ENCODE results near the gene USP34. TPM values are rescaled to one million over a fixed set of nuclear protein-coding genes. Genes with fewer than 3 reads are reported as not detected.

USP34 gene
- total RNA-seq, 1 experiment from 2014 or later = 89.4 TPM

GRCh38 chr2:61421611-61422010 is 49.3 kb downstream of the USP34 start:
- TF ChIP-seq CTCF (IDR thresholded peaks at IDR 0.05; ENCODE audit: unreplicated experiment) = no peak
- Mint-ChIP-seq H3K9me3 (ENCODE audit: low read depth, unreplicated experiment) (no peaks in the 10 kb centered on the region), H3K27me3 (ENCODE audit: unreplicated experiment) (no peaks in the 10 kb centered on the region), H3K27ac (ENCODE audit: unreplicated experiment) (no peak overlapping the region), H3K4me1 (ENCODE audit: low read depth, unreplicated experiment) (peaks cover 12% of the 10 kb centered on the region), H3K36me3 (ENCODE audit: insufficient read depth, unreplicated experiment) (no peaks in the 10 kb centered on the region), H3K4me3 (ENCODE audit: low read depth, unreplicated experiment) (no peak overlapping the region)
- intact Hi-C loops (cut with micrococcal nuclease; ENCODE audit: unreplicated experiment) = loop anchor here (5.0 kb wide), 1 partner anchor 241 kb away; no protein-coding TSS in a partner anchor
- CTCF ChIA-PET = no interaction called here
- BruUV-seq (replicated peaks) = no TSS peak
- no peak for DNase-seq

DNA sequence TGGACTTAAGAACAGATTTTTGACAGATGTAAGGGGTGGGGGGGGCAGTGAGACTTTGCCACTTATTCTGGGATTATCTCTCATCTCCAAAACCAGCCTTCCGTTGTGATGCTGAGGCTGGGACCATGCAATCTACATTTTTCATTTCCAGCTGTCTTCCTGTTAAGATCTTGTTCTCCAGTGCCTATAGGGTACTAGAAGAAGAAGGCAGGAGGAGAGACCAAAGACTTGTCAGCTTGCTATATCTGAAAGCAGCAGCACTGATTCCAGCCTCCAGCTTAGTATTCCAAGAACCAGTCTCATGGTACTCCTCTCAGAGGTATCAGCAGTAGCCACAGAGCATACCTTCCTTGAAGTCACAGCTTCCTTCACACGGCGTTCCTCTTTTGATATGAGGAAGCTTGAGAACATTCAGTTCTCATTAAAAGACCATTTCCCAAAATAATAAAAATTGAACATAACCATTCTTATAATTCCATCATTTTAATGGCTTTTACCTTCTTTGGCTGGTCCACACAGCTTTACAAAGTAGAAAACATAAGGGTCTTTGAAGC is 49.8 kb downstream of the USP34 start:
- no peak overlapping the region for H3K4me3 Mint-ChIP-seq (ENCODE audit: low read depth, unreplicated experiment)
- intact Hi-C loops (cut with micrococcal nuclease; ENCODE audit: unreplicated experiment) = loop anchor here (5.0 kb wide), 1 partner anchor 241 kb away; no protein-coding TSS in a partner anchor
- no peak for DNase-seq
- H3K27me3 Mint-ChIP-seq (ENCODE audit: unreplicated experiment) = no peaks in the 10 kb centered on the region
- H3K4me1 Mint-ChIP-seq (ENCODE audit: low read depth, unreplicated experiment) = peaks cover 12% of the 10 kb centered on the region
- CTCF ChIA-PET = no interaction called here
- BruUV-seq (replicated peaks) = no TSS peak
- H3K36me3 Mint-ChIP-seq (ENCODE audit: insufficient read depth, unreplicated experiment) = no peaks in the 10 kb centered on the region
- H3K9me3 Mint-ChIP-seq (ENCODE audit: low read depth, unreplicated experiment) = no peaks in the 10 kb centered on the region
- H3K27ac Mint-ChIP-seq (ENCODE audit: unreplicated experiment) = no peak overlapping the region
- TF ChIP-seq CTCF (IDR thresholded peaks at IDR 0.05; ENCODE audit: unreplicated experiment) = no peak

- Mint-ChIP-seq H3K27me3 (ENCODE audit: unreplicated experiment) (no peaks in the 10 kb centered on the region), H3K4me1 (ENCODE audit: low read depth, unreplicated experiment) (peaks cover 15% of the 10 kb centered on the region), H3K36me3 (ENCODE audit: insufficient read depth, unreplicated experiment) (no peaks in the 10 kb centered on the region), H3K27ac (ENCODE audit: unreplicated experiment) (no peak overlapping the region), H3K9me3 (ENCODE audit: low read depth, unreplicated experiment) (no peaks in the 10 kb centered on the region), H3K4me3 (ENCODE audit: low read depth, unreplicated experiment) (no peak overlapping the region)
- intact Hi-C loops (cut with micrococcal nuclease; ENCODE audit: unreplicated experiment) = no loop called here
- CTCF ChIA-PET = interaction anchor here (0.6 to 1.0 kb wide), 2 partner anchors 12 to 707 kb away, joined by 3 to 7 read pairs; no protein-coding TSS in a partner anchor
- no peak for TF ChIP-seq CTCF (IDR thresholded peaks at IDR 0.05; ENCODE audit: unreplicated experiment)
- no TSS peak for BruUV-seq (replicated peaks)
- no peak for DNase-seq
These were observed 51.3 kb downstream of the USP34 start for GRCh38 chr2:61419570-61419969.

DNA sequence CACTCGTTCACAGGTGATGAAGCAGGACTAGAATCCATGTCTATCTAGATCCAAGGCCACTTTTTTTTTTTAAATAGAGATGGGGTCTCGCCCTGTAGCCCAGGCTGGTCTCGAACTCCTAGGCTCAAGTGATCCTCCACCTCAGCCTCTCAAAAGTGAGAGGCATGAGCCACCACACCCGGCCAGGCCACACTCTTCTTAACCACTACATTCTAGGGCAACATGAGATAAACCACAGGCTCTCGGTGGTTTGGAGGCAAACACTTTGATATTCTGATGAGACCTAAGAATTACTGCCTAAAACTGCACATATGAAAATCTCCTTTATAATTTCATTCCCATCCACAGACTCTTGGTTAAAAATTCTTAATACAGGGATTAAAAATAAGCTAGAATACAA is 51.8 kb downstream of the USP34 start:
- intact Hi-C loops (cut with micrococcal nuclease; ENCODE audit: unreplicated experiment) = no loop called here
- Mint-ChIP-seq H3K4me3 (ENCODE audit: low read depth, unreplicated experiment) (no peak overlapping the region), H3K27ac (ENCODE audit: unreplicated experiment) (no peak overlapping the region), H3K27me3 (ENCODE audit: unreplicated experiment) (no peaks in the 10 kb centered on the region), H3K36me3 (ENCODE audit: insufficient read depth, unreplicated experiment) (no peaks in the 10 kb centered on the region), H3K4me1 (ENCODE audit: low read depth, unreplicated experiment) (peaks cover 19% of the 10 kb centered on the region), H3K9me3 (ENCODE audit: low read depth, unreplicated experiment) (no peaks in the 10 kb centered on the region)
- DNase-seq = no peak
- no peak for TF ChIP-seq CTCF (IDR thresholded peaks at IDR 0.05; ENCODE audit: unreplicated experiment)
- BruUV-seq (replicated peaks) = TSS peak; percentile 15
- CTCF ChIA-PET = no interaction called here
